GM12878 (cell line): ENCODE results near the gene NDUFC2. TPM values are rescaled to one million over a fixed set of nuclear protein-coding genes. Genes with fewer than 3 reads are reported as not detected.

ENCODE experiments used
- ATAC-seq: fragments of 200-7000 bp; cut with Tn5 transposase; 3 replicates; pipeline ENCODE4 v1.9.1; 2020; ENCODE audit warnings: mild to moderate bottlenecking, moderate library complexity
- BruUV-seq: library from RNA; stranded (reverse); fragments of 400-500 nt; replicated peaks from 2 replicates; lab custom pipeline; 2021; lab: Mats Ljungman, UMichigan
- CTCF ChIA-PET: fragments of 300-600 bp; sonication (Branson Sonifier 250); formaldehyde crosslinking; extraction: SDS; loops from one replicate; lab custom pipeline; 2021; ENCODE audit warnings: inconsistent platforms; lab: Yijun Ruan, JAX
- POLR2A ChIA-PET: fragments of 350-600 bp; formaldehyde crosslinking; extraction: SDS; loops from one replicate; lab custom pipeline; 2021; ENCODE audit warnings: inconsistent platforms; lab: Charles Lee
- RAD21 ChIA-PET: fragments of 300-600 bp; sonication (Branson Sonifier 250); formaldehyde crosslinking; loops from one replicate; lab custom pipeline; 2023; ENCODE audit warnings: antibody characterized with exemption; ENCODE audit not compliant: unreplicated experiment; lab: Charles Lee
- SMC1A ChIA-PET: fragments of 300-600 bp; sonication (Branson Sonifier 250); formaldehyde crosslinking; loops from one replicate; lab custom pipeline; 2023; ENCODE audit not compliant: unreplicated experiment, uncharacterized antibody; lab: Charles Lee
- DNase-seq: peaks from one replicate; pipeline ENCODE4 v3.0.0-alpha.2; 2011; ENCODE audit warnings: low read depth, low spot score
- FAIRE-seq: peaks from 3 replicates; lab custom pipeline; 2011; peaks lifted over from hg19 to GRCh38; lab: Jason Lieb, UNC
- H2AFZ ChIP-seq: 2 replicates; pipeline ENCODE4 v1.6.0; 2011; ENCODE audit warnings: low read depth, low read length, control low read depth; ENCODE audit not compliant: control insufficient read depth
- H3K27ac ChIP-seq: 2 replicates; pipeline ENCODE4 v1.5.1; 2011; ENCODE audit warnings: control low read depth; ENCODE audit not compliant: control insufficient read depth, insufficient read depth
- H3K27me3 ChIP-seq, 2 experiments: replicated peaks in 1 of 2; 2 replicates each; pipeline versions ENCODE4 v1.6.0 to v1.6.1; 2011; ENCODE audit warnings: low read length in 1 of 2; ENCODE audit not compliant: control insufficient read depth in 2 of 2, insufficient read depth in 2 of 2
- H3K36me3 ChIP-seq, 2 experiments: 2 replicates each; pipeline ENCODE4 v1.5.1; 2011; ENCODE audit warnings: low read length in 1 of 2; ENCODE audit not compliant: control insufficient read depth in 2 of 2, insufficient read depth in 2 of 2
- H3K4me1 ChIP-seq: 2 replicates; pipeline ENCODE4 v1.6.1; 2011; ENCODE audit warnings: mild to moderate bottlenecking, low read length, moderate library complexity, mixed read lengths; ENCODE audit not compliant: control insufficient read depth, insufficient read depth
- H3K4me2 ChIP-seq: 2 replicates; pipeline ENCODE4 v1.6.0; 2011; ENCODE audit warnings: control low read depth; ENCODE audit not compliant: control insufficient read depth, insufficient read depth
- H3K4me3 ChIP-seq: fragments of 200-600 bp; sonication (generic); 2 replicates; pipeline ENCODE4 v1.5.1; 2016
- H3K79me2 ChIP-seq: 2 replicates; pipeline ENCODE4 v1.6.0; 2011; ENCODE audit warnings: low read length; ENCODE audit not compliant: control insufficient read depth, insufficient read depth
- H3K9ac ChIP-seq: 2 replicates; pipeline ENCODE4 v1.8.0; 2011; ENCODE audit warnings: low read length, control low read depth, mixed read lengths; ENCODE audit not compliant: control insufficient read depth, insufficient read depth
- H3K9me3 ChIP-seq: replicated peaks from 3 replicates; pipeline ENCODE4 v1.5.1; 2011; ENCODE audit warnings: mild to moderate bottlenecking, low read length; ENCODE audit not compliant: control insufficient read depth, insufficient read depth
- H4K20me1 ChIP-seq: 2 replicates; pipeline ENCODE4 v1.6.0; 2011; ENCODE audit not compliant: control insufficient read depth, insufficient read depth
- ATF2 ChIP-seq: IDR thresholded peaks from 2 replicates; pipeline ENCODE4 v1.6.1; 2012; ENCODE audit warnings: low read length, inconsistent platforms
- BACH1 ChIP-seq: fragments of 450-650 bp; IDR thresholded peaks from 2 replicates; pipeline ENCODE4 v1.6.1; 2017; ENCODE audit warnings: mild to moderate bottlenecking, borderline replicate concordance
- CBX5 ChIP-seq: sonication (generic); IDR thresholded peaks from 2 replicates; pipeline ENCODE4 v1.6.1; 2016; ENCODE audit warnings: low read depth, moderate library complexity, mild to moderate bottlenecking, inconsistent platforms
- GABPA ChIP-seq: IDR thresholded peaks from 2 replicates; pipeline ENCODE4 v1.6.1; 2014; ENCODE audit warnings: antibody characterized with exemption, low read depth, mild to moderate bottlenecking, inconsistent platforms
- HDGF ChIP-seq: fragments of 450-650 bp; IDR thresholded peaks from 2 replicates; pipeline ENCODE4 v1.6.1; 2016; ENCODE audit warnings: antibody characterized with exemption
- KDM1A ChIP-seq: fragments of 200-600 bp; sonication (generic); IDR thresholded peaks from 2 replicates; pipeline ENCODE4 v1.6.1; 2016; ENCODE audit warnings: borderline replicate concordance
- NBN ChIP-seq: fragments of 450-650 bp; IDR thresholded peaks from 2 replicates; pipeline ENCODE4 v1.6.1; 2016
- NFXL1 ChIP-seq: fragments of 450-650 bp; IDR thresholded peaks from 2 replicates; pipeline ENCODE4 v1.6.1; 2017; ENCODE audit warnings: antibody characterized with exemption, mild to moderate bottlenecking, borderline replicate concordance
- PAX8 ChIP-seq: fragments of 450-650 bp; IDR thresholded peaks from 2 replicates; pipeline ENCODE4 v1.6.1; 2017; ENCODE audit warnings: mild to moderate bottlenecking, moderate library complexity
- PRDM15 ChIP-seq: fragments of 450-650 bp; formaldehyde crosslinking; IDR thresholded peaks from 2 replicates; pipeline ENCODE4 v1.4.0; 2020; ENCODE audit warnings: mild to moderate bottlenecking, moderate library complexity
- RAD21 ChIP-seq: IDR thresholded peaks from 2 replicates; pipeline ENCODE4 v1.6.1; 2011; ENCODE audit warnings: mild to moderate bottlenecking, low read depth, low read length, moderate library complexity; ENCODE audit not compliant: insufficient read depth
- WGBS: methylation state at CpG from one replicate; pipeline ENCODE4 v1.1.6; 2016; ENCODE audit warnings: low lambda C conversion rate; ENCODE audit not compliant: insufficient replicate concordance, insufficient coverage; ENCODE audit errors: missing lambda C conversion rate; 5-methylcytosine and 5-hydroxymethylcytosine counted together
- in situ Hi-C: fragments of 300-500 bp; cut with MboI; formaldehyde crosslinking; loops from 9 replicates; pipeline ENCODE4 v1.14.3; 2018; ENCODE audit warnings: mixed read lengths
- intact Hi-C: fragments of 100-400 bp; cut with micrococcal nuclease; formaldehyde crosslinking; loops from one replicate; pipeline ENCODE4 v1.14.2; 2022; ENCODE audit not compliant: unreplicated experiment
- polyA plus RNA-seq, 11 experiments: library from polyadenylated mRNA; depleted of rRNA in 4 of 11; unstranded in 6 of 11; stranded (reverse) in 5 of 11; fragments of >200 nt; fragmentation: Nextera tagmentation in 4 of 11; fragmentation: Illumina TruSeq in 1 of 11; extraction: Ambion mirVana in 4 of 11; extraction: Trizol in 1 of 11; gene quantifications; 1 replicate in 1 of 11; 2 replicates in 10 of 11; pipeline versions ENCODE4 v1.2.1 to v1.2.3, GENCODE V29; 2011 to 2016; ENCODE audit warnings: inconsistent platforms in 2 of 11, missing spikeins in 2 of 11, low read depth in 1 of 11
- total RNA-seq, 4 experiments: library from RNA; depleted of rRNA in 3 of 4; stranded (reverse); fragments of >200 nt in 3 of 4; fragmentation: Illumina TruSeq in 1 of 4; extraction: Trizol in 1 of 4; gene quantifications; 2 replicates each; pipeline versions ENCODE4 v1.2.1 to v1.2.3, GENCODE V29; 2013 to 2021

The NDUFC2 gene
- total and polyA plus RNA-seq, 10 of the 15 experiments (the other 5 are each of a cell fraction or from before 2014, with no cell fraction given) = 103 to 529 (median 192) TPM

- no peak overlapping the region for H3K9ac ChIP-seq
- ChIA-PET RAD21 (no interaction called here), SMC1A (interaction anchor here (0.7 kb wide), 1 partner anchor 15 kb away, joined by 3 read pairs; no protein-coding TSS in a partner anchor), POLR2A (interaction anchor here (0.5 kb wide), 1 partner anchor 11 kb away, joined by 4 read pairs; no protein-coding TSS in a partner anchor), CTCF (no interaction called here)
- intact Hi-C loops (no loop called here), in situ Hi-C loops (no loop called here)
- no peak for DNase-seq
- no peak overlapping the region for H3K4me3 ChIP-seq
- no peak overlapping the region for H2AFZ ChIP-seq
- H4K20me1 ChIP-seq = no peaks in the 10 kb centered on the region
- peaks cover 0 to 6% of the 10 kb centered on the region in 2 experiments; a peak in 1 of 4 replicates for H3K36me3 ChIP-seq
- peaks cover 3% of the 10 kb centered on the region; the same call in 1 of the 2 replicates for H3K4me1 ChIP-seq
- 95% methylated on average over 2 of the region's 2 CpGs for WGBS
- TF ChIP-seq GABPA (no peak), RAD21 (no peak), BACH1 (no peak), NBN (no peak), CBX5 (no peak), ATF2 (no peak)
- no peaks in the 10 kb centered on the region for H3K79me2 ChIP-seq
- no peak overlapping the region for H3K27ac ChIP-seq
- H3K27me3 ChIP-seq = no peaks in the 10 kb centered on the region
- no TSS peak for BruUV-seq
- no peak overlapping the region for H3K4me2 ChIP-seq
- ATAC-seq = no peak
- FAIRE-seq = no peak
- no peaks in the 10 kb centered on the region for H3K9me3 ChIP-seq
Observed at GRCh38 chr11:78110830-78111229, 31.2 kb upstream of the NDUFC2 start.

DNA sequence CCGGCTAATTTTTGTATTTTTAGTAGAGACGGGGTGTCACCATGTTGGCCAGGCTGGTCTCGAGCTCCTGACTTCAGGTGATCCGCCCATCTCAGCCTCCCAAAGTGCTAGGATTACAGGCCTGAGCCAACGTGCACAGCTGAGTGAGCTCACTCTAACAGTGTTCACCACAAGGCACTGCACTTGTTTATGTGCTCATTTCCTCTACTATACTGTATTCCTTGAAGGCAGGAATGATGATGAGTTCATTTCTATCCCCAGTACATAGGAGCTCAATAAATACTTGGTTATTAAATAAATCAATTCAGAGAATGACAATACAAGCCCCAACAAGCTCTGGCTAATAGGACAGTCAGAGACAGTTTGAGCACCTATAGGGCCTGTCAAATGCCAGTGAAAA is 30.7 kb upstream of the NDUFC2 start:
- DNase-seq (no peak), FAIRE-seq (no peak), ATAC-seq (no peak)
- Histone ChIP-seq H3K27ac (no peak overlapping the region), H3K79me2 (no peaks in the 10 kb centered on the region), H3K4me3 (no peak overlapping the region), H3K36me3 (peaks cover 0 to 6% of the 10 kb centered on the region in 2 experiments; a peak in 1 of 4 replicates), H3K9ac (no peak overlapping the region), H3K4me1 (peaks cover 3% of the 10 kb centered on the region; the same call in 1 of the 2 replicates), H2AFZ (no peak overlapping the region), H3K27me3 (no peaks in the 10 kb centered on the region), H3K4me2 (no peak overlapping the region), H4K20me1 (no peaks in the 10 kb centered on the region), H3K9me3 (no peaks in the 10 kb centered on the region)
- BruUV-seq = no TSS peak
- CTCF ChIA-PET = no interaction called here
- WGBS = 99% methylated on average over 5 of the region's 5 CpGs
- TF ChIP-seq NFXL1 (no peak), PRDM15 (no peak), PAX8 (no peak), HDGF (no peak), KDM1A (no peak)
- intact Hi-C loops = no loop called here
- POLR2A ChIA-PET = no interaction called here
- SMC1A ChIA-PET = interaction anchor here (0.7 to 1.4 kb wide), 2 partner anchors 10 to 15 kb away, joined by 3 to 4 read pairs; no protein-coding TSS in a partner anchor
- RAD21 ChIA-PET = no interaction called here
- in situ Hi-C loops = no loop called here
